Activated naive CD4-positive, alpha-beta T cell treated with anti-CD3 and anti-CD28 coated beads, Interleukin-2, amount 50 U/mL, for 72 hours (primary cell): ENCODE results near the gene JAM3. TPM values are rescaled to one million over a fixed set of nuclear protein-coding genes. Genes with fewer than 3 reads are reported as not detected.

Experiments used
- total RNA-seq, 2 donors: library from RNA; stranded (reverse); gene quantifications; one replicate each; pipeline ENCODE4 v1.2.3, GENCODE V29; 2022

JAM3 gene
- total RNA-seq, 2 donors from 2014 or later: 0.98 to 17.7 TPM

Other genes starting within 250 kb of the JAM3 start
- gene SPATA19, start 223.6 kb upstream of the JAM3 start, total RNA-seq: not detected
- 100 to 1,000 TPM; 119 TPM for gene IGSF9B, start 112.1 kb upstream of the JAM3 start, total RNA-seq
- 100 to 1,000 TPM in 1 of 2 donors, 10 to 100 TPM in 1; 93.7 to 169 TPM for gene NCAPD3, start 154.9 kb downstream of the JAM3 start, total RNA-seq
- 10 to 100 TPM; 38.5 to 39.2 TPM for gene VPS26B, start 155.6 kb downstream of the JAM3 start, total RNA-seq
- 10 to 100 TPM; 81.4 to 85.0 TPM for gene THYN1, start 184.3 kb downstream of the JAM3 start, total RNA-seq
- 10 to 100 TPM; 19.2 to 25.2 TPM for gene ACAD8, start 184.5 kb downstream of the JAM3 start, total RNA-seq
- 10 to 100 TPM in 1 of 2 donors, 1 to 10 TPM in 1; 7.3 to 19.3 TPM for gene GLB1L3, start 207.3 kb downstream of the JAM3 start, total RNA-seq